SW 1271 (cell line): ENCODE measurements around the gene RBFOX2.
"Not testable (repeated sequence)": the region's sequence is repeated elsewhere in the genome, so short reads cannot be mapped to it uniquely, and the experiment has no call there.

ENCODE experiments used
- DNase-seq, 2 experiments: peaks; one replicate each; lab custom pipeline; 2025; lab: John Stamatoyannopoulos, UW

RBFOX2 gene

GRCh38 chr22:35699852-35700251 lies 328.8 kb downstream of the RBFOX2 start:
- not testable (repeated sequence) for DNase-seq

- DNase-seq: no peak
These were observed 331.5 kb downstream of the RBFOX2 start for GRCh38 chr22:35697142-35697541.

GRCh38 chr22:35695202-35695601 lies 333.4 kb downstream of the RBFOX2 start:
- DNase-seq: no peak

GRCh38 chr22:35690001-35690400 lies 338.6 kb downstream of the RBFOX2 start:
- DNase-seq: no peak

- no peak for DNase-seq
These were observed 339.5 kb downstream of the RBFOX2 start for GRCh38 chr22:35688913-35689675.
